Posterior vena cava (tissue), 2 donors: ENCODE results near the gene BBS9. TPM values are rescaled to one million over a fixed set of nuclear protein-coding genes. Genes with fewer than 3 reads are reported as not detected.

Experiments used
- DNase-seq: peaks from one replicate; pipeline ENCODE4 v3.0.0-alpha.2; 2020; ENCODE audit warnings: low spot score
- intact Hi-C, 2 donors: fragments of 100-400 bp; cut with DNase I; formaldehyde crosslinking; loops; one replicate each; pipeline versions ENCODE4 v1.14.1 to v1.14.2; 2022 to 2023
- total RNA-seq, 2 donors: library from RNA; stranded (reverse); fragmentation: NEBNext Ultra II Directional; extraction: Animal tissue kit (Norgen Biotek cat#: 25700); gene quantifications; one replicate each; pipeline ENCODE4 v1.2.1, GENCODE V29; 2021
- donor health status: DM: yes; HTN: yes; CAD: no.
- donor health status: DM: yes; HTN: yes; CAD: no.

BBS9 gene
- total RNA-seq, 2 donors from 2014 or later, result 13.9 to 16.8 TPM

DNA sequence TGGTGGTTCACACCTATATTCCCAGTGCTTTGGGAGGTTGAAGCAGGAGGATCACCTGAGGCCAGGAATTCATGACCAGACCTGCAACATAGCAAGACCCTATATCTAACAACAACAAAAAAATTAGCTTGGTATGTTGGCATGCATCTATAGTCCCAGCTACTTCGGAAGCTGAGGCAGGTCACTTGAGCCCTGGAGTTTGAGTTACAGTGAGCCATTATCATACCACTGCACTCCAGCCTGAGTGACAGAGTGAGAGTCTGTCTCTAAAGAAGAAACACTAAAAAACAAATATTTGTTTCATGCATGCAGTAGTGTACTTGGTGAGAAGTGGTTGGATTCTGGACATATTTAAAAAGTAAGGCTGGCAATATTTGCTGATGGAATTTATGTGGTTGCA is 198.1 kb downstream of the BBS9 start:
- DNase-seq, result no peak
- intact Hi-C loops, result no loop called here

DNA sequence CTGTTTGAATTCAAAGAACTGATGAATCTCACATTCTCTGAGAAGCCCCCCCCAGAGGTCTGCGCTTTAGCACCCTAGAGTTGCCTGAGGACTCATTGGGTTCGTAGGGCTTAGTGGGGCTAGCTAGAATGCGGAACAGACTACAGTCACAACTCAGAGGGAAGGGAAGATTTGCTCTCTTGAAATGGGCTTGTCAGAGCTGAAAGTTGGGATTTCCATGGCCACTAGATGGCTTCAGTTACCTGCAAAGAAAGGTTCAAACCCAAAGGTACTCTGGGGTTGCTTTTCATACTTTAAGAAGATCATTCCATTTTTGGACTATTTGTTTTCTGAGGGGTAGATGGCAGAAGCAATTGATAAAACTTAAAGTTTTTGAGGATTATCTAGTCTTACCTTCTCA is 205.0 kb downstream of the BBS9 start:
- no peak for DNase-seq
- intact Hi-C loops, result no loop called here

DNA sequence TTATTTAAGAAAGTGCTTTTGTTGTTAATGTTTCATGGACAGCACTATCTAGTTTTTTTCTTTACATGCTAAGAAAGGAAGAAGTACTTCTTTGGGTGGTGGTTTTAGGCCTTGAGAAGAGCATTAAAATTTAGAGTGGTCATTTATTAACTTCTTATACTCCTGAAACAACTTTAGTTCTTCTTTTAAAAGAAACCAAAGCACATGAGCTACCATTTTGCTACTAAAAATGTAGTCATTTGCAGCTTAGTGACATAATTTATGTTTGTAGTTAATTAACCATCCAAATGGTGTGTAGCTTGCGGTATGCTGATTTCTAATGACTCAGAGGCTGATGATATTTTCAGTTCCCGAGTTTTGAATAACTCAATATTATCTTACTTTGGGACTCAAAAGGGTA is 207.5 kb downstream of the BBS9 start:
- intact Hi-C loops, result no loop called here
- DNase-seq, result no peak

DNA sequence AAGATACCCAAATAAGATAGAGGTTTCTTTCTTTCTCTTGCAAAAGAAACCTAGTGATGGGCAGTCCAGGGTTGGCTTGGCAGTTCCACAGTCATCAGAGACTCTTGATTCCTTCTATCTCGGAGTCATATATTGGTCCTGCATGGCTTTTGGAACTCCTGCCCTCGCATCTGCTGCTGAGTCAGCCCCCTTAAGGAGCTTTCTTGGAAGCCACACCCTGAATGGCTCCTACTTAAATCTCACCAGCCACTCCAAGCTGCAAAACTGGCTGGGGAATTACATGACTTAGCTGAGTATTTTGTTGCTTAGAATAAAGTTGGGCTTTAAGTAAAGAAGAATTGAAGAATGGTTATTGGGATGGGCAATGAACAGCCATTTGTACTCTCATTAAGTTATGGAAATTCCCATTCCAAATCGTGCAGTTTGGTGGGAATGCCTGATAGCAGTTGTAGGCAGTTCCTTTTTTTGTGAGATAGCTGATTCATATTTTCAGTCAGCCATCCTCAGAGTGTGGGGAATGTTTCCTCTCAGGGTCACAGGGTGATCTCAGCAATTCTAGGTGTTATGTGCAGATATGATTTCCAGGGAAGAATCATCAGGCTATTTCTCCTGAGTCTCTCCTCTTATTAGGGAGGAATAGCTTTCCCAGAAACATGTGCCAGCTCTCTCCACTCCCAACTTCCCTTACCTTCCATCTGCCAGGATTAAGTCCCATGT is 209.9 kb downstream of the BBS9 start:
- intact Hi-C loops, result no loop called here
- DNase-seq, result no peak

DNA sequence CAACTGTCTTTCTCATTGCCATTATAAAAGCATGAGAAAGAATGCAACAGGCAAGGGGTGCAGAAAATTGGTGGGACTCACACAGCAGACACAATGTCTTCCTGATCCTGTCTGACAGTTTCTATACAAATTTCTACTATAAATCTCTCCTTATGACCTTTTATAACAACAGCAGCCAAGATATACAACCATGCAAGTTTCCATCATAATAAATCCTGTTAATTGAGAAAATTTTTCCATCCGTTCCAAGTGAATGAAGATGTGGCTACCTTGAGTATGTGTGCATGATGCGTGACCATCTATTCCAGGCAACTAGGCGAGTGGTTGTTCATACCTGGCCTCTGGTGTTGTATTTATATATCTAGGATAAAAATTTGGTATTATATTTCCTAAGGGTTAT is 216.7 kb downstream of the BBS9 start:
- no peak for DNase-seq
- intact Hi-C loops, result no loop called here

DNA sequence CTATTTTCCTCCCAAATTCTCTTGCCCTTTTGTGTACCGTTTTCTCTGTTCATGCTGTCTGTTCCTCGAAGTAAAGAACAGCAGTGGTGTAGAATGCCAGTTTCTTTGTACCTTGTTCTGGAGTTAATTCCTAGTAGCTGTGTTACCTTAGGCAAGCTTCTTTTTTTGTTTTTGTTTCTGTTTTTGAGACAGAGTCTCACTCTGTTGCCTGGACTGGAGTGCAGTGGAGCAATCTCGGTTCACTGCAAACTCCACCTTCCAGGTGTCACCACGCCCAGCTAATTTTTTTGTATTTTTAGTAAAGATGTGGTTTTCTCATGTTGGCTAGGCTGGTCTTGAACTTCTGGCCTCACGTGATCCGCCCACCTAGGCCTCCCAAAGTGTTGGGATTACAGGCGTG is 221.2 kb downstream of the BBS9 start:
- no peak for DNase-seq
- intact Hi-C loops, result no loop called here

DNA sequence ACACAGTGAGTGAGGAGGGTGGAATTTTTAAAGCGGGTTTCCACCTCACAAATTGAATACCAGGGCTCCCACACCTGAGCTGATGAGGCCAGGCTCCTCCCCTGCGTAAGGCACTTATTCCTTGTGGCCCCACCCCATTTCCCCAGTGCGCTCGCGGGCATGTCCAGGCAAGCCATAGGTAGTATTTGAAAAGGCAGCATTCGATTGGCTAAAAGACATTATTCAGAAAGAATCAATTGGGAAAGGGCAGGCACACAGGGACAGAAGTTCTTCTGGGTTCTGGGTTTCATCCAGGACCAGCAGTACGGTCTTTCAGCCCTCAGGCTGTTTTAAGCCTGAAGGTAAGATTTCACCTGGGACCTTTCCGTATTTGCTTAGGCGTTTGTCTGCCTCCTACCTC is 222.3 kb downstream of the BBS9 start:
- no peak for DNase-seq
- intact Hi-C loops, result no loop called here

DNA sequence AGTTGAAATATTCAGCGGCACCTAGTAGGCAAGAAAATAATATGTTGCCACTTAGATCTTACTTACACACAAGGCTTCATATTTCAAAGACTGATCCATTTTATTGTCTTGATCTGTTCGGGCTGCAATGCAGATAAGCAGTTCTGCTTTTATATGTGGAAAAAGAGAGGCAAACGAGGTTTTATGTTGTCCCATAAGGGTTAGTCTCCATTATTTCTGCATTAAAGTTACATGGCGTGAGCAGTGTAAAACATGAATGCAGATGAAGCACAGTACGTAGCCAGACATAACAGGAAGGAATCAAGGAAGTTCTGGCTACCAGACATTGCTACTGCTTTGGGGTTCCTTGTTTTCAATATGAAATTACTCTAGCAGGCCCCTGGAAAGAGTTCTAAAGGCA is 224.8 kb downstream of the BBS9 start:
- intact Hi-C loops, result no loop called here
- DNase-seq, result no peak

DNA sequence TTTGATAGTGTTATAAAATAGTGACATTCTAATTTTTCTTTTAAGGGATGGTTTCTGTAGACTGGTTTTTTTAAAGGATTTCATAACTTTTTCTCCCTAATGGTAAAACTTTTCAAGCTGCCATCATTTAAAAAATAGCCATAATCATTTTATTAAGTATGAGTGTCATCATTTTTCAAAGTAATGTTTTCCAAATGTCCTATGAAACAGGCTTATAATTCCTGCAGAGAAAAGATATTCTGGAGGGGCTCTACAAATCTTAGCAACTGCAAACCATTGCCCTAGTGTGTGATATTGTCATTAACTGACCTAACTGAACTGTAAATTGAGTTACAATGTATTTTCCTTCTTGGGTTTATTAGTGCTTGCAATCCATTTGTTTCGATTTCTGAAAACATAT is 226.0 kb downstream of the BBS9 start:
- intact Hi-C loops, result no loop called here
- DNase-seq, result no peak

DNA sequence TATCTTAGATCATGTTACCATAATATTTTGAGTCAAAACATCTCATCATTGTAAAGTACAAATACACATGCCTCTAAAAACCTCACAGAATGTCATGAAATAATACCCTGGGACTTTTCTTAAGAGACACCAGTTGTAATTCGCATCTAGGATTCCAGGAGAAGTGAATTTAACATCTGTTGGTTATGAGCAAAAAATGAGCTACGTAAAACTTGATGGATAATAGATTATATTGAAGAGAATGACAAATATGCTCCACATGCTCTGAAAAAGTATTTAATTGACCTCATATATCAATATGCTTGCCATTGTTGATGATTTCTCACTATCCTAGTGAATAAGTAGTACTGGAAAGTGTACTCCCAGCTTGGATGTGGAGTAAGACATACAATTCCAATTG is 227.0 kb downstream of the BBS9 start:
- DNase-seq, result no peak
- intact Hi-C loops, result no loop called here

DNA sequence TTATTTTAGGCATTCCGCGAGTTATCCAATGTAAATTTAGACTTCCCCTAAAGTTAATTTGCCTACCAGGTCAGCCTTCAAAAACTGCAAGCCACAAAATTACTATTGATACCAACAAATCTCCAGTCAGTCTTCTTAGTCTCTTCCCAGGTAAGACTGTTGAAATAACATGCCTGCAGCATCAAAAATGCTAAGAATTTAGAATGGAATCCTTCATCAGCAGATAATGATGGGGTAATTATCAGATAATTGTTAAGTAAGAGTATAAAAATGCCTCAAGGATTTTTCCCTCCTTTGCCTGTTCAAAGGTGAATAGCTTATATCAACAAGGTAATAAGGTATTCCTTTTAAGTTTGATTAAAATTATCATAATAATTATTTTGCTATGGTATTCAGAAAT is 228.5 kb downstream of the BBS9 start:
- DNase-seq, result no peak
- intact Hi-C loops, result no loop called here

DNA sequence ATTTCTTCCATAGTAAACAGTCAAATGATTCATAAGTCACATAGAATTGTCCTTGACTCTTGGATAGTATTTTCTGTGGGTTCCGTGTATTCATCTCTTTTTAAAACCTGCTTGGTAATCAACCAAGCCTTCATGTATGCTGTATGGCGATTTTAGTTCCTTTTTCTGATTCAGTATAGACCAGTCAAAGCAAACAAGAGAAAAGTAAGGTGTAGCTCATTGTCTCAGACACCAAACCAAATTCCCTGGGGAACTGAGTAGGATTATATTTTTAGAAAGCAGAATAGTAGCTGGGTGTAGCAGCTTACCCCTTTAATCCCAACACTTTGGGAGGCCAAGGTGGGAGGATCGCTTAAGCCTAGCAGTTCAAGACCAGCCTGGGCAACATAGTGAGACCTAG is 240.5 kb downstream of the BBS9 start:
- DNase-seq, result no peak
- intact Hi-C loops, result no loop called here

DNA sequence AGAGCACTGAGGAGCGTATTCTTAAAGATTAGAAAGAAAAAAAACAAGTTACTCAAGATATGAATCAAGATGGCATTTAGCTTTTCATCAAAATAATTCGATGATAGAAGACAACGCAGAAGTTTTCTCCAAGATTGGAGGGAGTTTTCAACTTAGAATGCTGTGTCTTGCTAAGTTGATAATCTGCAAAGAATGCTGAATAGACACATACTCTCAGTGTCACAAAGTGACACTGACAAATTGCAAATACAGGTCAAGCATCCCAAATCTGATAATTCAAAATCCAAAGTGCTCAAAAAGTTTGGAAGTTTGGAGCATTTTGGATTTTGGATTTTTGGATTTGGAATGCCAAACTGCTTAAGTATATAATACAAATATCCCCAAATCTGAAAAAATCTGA is 243.8 kb downstream of the BBS9 start:
- intact Hi-C loops, result no loop called here
- no peak for DNase-seq

DNA sequence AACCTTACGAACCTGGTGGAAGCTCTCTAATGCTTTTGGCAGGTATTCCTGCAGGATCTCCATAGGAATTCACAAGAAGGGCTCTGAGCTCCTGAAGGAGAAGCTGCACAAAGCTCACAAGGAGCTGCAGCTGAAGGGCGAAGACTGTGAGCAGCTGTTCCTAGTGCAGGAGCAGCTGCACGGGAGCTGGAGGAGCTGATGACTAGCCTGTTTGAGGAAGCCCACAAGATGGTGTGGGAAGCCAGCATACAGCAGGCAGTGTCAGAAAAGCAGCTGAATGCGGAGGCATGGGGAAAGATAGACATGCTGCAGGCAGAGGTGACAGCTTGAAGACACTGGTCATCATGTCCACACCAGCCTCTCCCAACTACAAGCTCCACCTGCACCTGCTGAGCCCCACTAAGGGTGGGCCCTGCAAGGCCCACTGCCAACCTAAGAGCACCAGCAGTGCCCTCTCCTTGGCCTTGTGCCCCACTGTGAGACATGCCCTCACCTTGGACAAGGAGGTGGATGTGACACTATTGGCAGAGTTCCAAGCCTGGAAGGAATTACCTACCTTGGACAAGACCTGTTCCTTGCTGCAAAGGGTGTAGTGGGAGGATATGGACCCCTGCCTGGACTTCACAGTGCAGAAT is 250.6 kb downstream of the BBS9 start:
- intact Hi-C loops, result no loop called here
- no peak for DNase-seq

DNA sequence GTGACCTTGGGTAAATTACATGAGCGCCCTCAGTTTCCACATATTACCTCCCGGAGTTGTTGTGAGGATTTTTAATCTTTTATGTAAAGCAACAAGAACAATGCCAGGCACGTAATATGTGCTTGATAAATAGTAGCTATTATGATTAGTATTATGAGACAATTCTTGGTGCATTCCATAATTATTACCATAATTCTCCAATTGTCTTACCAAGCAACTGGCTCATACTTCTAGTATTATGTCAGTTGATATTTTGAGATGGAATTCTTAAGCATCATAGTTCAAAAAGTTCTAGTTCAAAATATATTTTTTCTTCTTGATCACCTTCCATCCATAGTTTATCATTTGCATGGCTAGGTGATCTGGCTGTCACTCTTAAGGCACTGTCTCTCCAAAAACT is 259.0 kb downstream of the BBS9 start:
- no peak for DNase-seq
- intact Hi-C loops, result no loop called here

DNA sequence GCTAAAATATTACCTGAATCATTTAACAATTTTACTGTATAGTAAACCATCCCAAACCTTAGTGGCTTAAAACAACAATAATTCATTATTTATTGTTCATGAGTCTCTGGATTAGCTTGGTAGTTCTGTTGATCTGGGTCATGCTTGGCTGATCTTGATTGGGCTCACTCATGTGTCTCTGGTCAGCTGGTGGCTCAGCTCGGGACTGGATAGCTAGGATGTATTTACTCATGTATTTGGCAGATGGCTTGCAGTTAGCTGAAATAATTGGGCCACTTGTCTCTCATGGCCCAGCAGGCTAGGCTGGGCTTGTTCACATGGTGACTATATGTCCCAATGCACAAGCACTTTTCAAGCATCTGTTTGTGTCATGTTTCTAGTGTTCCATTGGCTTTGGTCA is 262.8 kb downstream of the BBS9 start:
- DNase-seq, result no peak
- intact Hi-C loops, result no loop called here

DNA sequence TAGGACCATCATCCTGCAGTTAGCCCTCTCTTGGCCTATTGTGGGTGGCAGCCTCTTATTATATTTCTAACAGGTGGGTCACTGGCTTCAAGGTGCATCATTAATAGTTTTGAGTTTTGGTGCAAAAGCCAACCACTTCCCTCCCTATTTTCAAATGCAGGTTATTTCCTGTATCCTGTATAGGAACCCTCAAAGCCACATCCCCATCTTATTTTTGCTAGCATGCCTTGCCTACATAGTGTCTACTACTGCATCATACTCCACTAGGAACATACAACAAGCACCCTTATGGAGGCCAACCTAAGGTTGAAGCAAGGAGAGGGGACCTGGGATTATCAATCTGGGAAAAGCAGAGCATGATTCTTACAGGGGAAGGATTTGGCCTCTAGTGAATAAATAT is 264.4 kb downstream of the BBS9 start:
- intact Hi-C loops, result no loop called here
- DNase-seq, result no peak

DNA sequence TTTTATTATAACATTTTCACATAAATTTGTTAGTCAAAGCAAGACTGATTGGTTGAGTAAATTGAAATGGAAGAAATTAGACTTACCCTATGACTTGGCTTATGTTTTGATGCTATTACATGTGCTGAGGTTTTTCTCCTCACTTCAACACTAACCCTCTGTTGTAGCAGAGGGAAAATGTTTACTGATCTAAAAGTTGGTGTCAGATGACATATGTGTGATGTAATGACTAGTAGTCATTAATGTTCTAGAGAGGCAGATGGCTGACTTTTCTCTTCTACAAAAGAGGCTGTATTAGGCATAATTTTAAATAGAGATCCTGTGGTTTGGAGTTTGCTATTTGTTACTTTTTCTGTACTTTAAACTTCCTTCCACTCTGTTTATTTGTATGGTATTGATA is 266.0 kb downstream of the BBS9 start:
- DNase-seq, result no peak
- intact Hi-C loops, result no loop called here

DNA sequence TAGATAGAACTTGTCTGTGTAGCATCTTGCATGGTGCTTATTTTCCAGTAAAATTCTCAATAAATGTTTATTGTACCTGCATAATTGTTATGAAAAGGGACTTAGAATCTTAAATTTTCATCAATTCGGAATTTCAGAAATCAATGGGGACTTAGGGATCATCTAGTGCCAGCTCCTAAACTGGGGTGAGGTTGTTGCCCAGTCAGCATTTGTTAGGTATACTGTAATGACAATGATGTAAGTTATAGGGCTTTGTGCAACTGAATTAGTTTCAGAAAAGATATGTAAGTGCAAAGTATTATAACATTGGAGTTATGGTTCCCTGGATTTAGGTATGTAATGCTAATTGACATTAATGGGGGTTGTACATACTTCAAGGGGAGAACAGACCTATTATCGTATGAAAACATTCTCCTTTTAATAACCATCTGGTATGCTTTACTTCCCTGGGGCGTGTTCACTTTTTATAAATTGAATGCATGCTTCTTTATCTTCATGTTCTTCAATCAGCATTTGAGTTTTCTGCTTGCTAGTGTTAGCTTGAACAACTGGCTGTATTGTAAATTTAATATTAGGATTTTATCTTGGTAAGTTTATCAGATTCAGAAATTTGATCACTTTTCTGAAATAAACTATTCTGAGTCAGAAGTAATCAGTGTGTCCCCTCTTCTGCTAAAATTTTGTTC is 270.3 kb downstream of the BBS9 start:
- intact Hi-C loops, result no loop called here
- DNase-seq, result no peak

DNA sequence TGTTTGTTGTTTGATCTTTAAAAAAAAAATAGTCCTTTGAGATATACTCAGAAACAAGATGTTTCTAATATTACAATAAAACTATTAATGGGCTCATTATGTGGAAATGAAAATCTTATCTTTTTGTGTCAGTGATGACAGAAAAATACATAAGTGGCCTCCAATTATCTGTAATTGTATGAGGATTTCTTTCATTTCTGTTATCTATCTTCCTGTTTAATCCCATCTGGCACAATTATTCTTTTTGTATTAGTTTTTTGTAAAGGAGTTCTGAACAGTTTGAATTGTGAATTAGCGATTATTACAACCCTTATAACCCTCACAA is 270.8 kb downstream of the BBS9 start:
- no peak for DNase-seq
- intact Hi-C loops, result no loop called here

DNA sequence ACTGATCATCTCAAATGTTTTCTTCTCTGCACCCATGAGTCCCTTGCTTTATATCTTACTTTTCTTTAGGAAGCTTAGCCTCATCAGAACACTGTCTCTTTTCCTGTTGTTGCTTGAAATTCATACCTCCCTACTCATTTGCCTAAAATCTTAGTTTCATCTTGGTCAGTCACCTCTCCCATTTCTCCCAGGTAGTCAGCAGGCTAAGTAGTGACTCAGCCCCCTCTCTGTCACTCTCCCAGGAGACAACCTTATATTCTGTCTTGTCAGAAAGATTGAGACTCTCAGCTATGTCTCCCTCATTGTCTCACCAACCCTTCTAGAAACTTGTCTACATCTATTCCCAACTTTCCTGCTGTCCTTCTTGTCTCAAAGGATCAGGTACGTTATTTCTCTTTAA is 280.9 kb downstream of the BBS9 start:
- intact Hi-C loops, result no loop called here
- DNase-seq, result no peak
